RCC 7860 (cell line): ENCODE results near the gene RNPEP.
A peak's percentile ranks its signal among the peaks of the same experiment; 100 is the strongest.
"Not testable (repeated sequence)": the region's sequence is repeated elsewhere in the genome, so short reads cannot be mapped to it uniquely, and the experiment has no call there.

Experiments
- DNase-seq: peaks from one replicate; pipeline ENCODE4 v3.0.0-alpha.2; 2015; ENCODE audit warnings: low spot score
- FAIRE-seq: peaks from 2 replicates; lab custom pipeline; 2012; peaks lifted over from hg19 to GRCh38; lab: Jason Lieb, UNC

RNPEP gene

GRCh38 chr1:201955729-201956143 is 26.7 kb upstream of the RNPEP start:
- DNase-seq (no peak), FAIRE-seq (no peak)

GRCh38 chr1:201958348-201958747 is 24.1 kb upstream of the RNPEP start:
- no peak for FAIRE-seq
- DNase-seq, result no peak

GRCh38 chr1:201962382-201962781 is 20.1 kb upstream of the RNPEP start:
- DNase-seq, FAIRE-seq: not testable (repeated sequence)

- DNase-seq, result peak; percentile 26
- no peak for FAIRE-seq
Measured at GRCh38 chr1:201964261-201964660, 18.2 kb upstream of the RNPEP start.

GRCh38 chr1:201966171-201966570 is 16.3 kb upstream of the RNPEP start:
- FAIRE-seq, result no peak
- no peak for DNase-seq

GRCh38 chr1:201968202-201968925 is 14.1 kb upstream of the RNPEP start:
- DNase-seq, result no peak
- FAIRE-seq, result no peak

GRCh38 chr1:201970334-201971159 is 11.9 kb upstream of the RNPEP start:
- peak; percentile 72 for FAIRE-seq
- DNase-seq, result peak; percentile 62

- FAIRE-seq (no peak), DNase-seq (no peak)
Measured at GRCh38 chr1:201982082-201982622, 296 bp upstream of the RNPEP start.

- DNase-seq (no peak), FAIRE-seq (no peak)
Measured at GRCh38 chr1:201983380-201983805, 945 bp downstream of the RNPEP start.

- DNase-seq (no peak), FAIRE-seq (no peak)
Measured at GRCh38 chr1:201984446-201984845, 2.0 kb downstream of the RNPEP start.

GRCh38 chr1:201985355-201985754 is 2.9 kb downstream of the RNPEP start:
- FAIRE-seq, result no peak

GRCh38 chr1:201988601-201989000 is 6.2 kb downstream of the RNPEP start:
- DNase-seq (no peak), FAIRE-seq (no peak)

More at GRCh38 chr1:201985355-201985754, 2.9 kb downstream of the RNPEP start:
- no peak for DNase-seq

GRCh38 chr1:201989354-201990128 is 7.1 kb downstream of the RNPEP start:
- DNase-seq (no peak), FAIRE-seq (no peak)

GRCh38 chr1:201990427-201990826 is 8.0 kb downstream of the RNPEP start:
- FAIRE-seq (no peak), DNase-seq (no peak)

- FAIRE-seq, result peak; percentile 45
Measured at GRCh38 chr1:201999625-202000238, 17.3 kb downstream of the RNPEP start.

GRCh38 chr1:202002507-202002906 is 20.1 kb downstream of the RNPEP start:
- no peak for FAIRE-seq
- DNase-seq, result no peak

More at GRCh38 chr1:201999625-202000238, 17.3 kb downstream of the RNPEP start:
- DNase-seq, result peak; percentile 65

- DNase-seq (no peak), FAIRE-seq (no peak)
Measured at GRCh38 chr1:202004711-202005110, 22.3 kb downstream of the RNPEP start.

- FAIRE-seq (no peak), DNase-seq (no peak)
Measured at GRCh38 chr1:202005958-202006357, 23.5 kb downstream of the RNPEP start.

GRCh38 chr1:202007304-202007703 is 24.9 kb downstream of the RNPEP start:
- DNase-seq (no peak), FAIRE-seq (no peak)

GRCh38 chr1:202007805-202008489 is 25.5 kb downstream of the RNPEP start:
- DNase-seq (no peak), FAIRE-seq (no peak)
